Hepatocyte (in vitro differentiated cells): Measurements from ENCODE around the gene SLC16A9. TPM values are rescaled to one million over a fixed set of nuclear protein-coding genes. Genes with fewer than 3 reads are reported as not detected.

Experiments
- DNase-seq: peaks from one replicate; pipeline ENCODE4 v3.0.0-alpha.2; 2016; ENCODE audit warnings: low spot score
- H2AFZ ChIP-seq: fragments of 200-600 bp; sonication (generic); 2 replicates; pipeline ENCODE4 v1.6.0; 2016; ENCODE audit warnings: antibody characterized with exemption, mild to moderate bottlenecking
- H3K27ac ChIP-seq: fragments of 200-600 bp; sonication (generic); 2 replicates; pipeline ENCODE4 v1.5.1; 2016; ENCODE audit warnings: mild to moderate bottlenecking
- H3K27me3 ChIP-seq: fragments of 200-600 bp; sonication (generic); 2 replicates; pipeline ENCODE4 v1.6.1; 2016
- H3K36me3 ChIP-seq: fragments of 200-600 bp; sonication (generic); replicated peaks from 2 replicates; pipeline ENCODE4 v1.5.1; 2016; ENCODE audit warnings: low read depth; ENCODE audit not compliant: insufficient read depth
- H3K4me1 ChIP-seq: fragments of 200-600 bp; sonication (generic); 2 replicates; pipeline ENCODE4 v1.5.1; 2016; ENCODE audit warnings: mild to moderate bottlenecking, moderate library complexity; ENCODE audit not compliant: insufficient read depth
- H3K4me2 ChIP-seq: fragments of 200-600 bp; sonication (generic); 2 replicates; pipeline ENCODE4 v1.6.0; 2016
- H3K4me3 ChIP-seq: fragments of 200-600 bp; sonication (generic); 2 replicates; pipeline ENCODE4 v1.5.1; 2016; ENCODE audit warnings: mild to moderate bottlenecking
- H3K79me2 ChIP-seq: fragments of 200-600 bp; sonication (generic); 2 replicates; pipeline ENCODE4 v1.6.0; 2017; ENCODE audit warnings: mild to moderate bottlenecking
- H3K9me2 ChIP-seq: fragments of 200-600 bp; sonication (generic); replicated peaks from 2 replicates; pipeline ENCODE4 v1.6.0; 2017; ENCODE audit warnings: mild to moderate bottlenecking; ENCODE audit not compliant: insufficient read depth
- H3K9me3 ChIP-seq: fragments of 200-600 bp; sonication (generic); 2 replicates; pipeline ENCODE4 v1.5.1; 2016; ENCODE audit warnings: low read depth, mild to moderate bottlenecking
- H4K20me1 ChIP-seq: fragments of 200-600 bp; sonication (generic); 2 replicates; pipeline ENCODE4 v1.6.0; 2016; ENCODE audit warnings: mild to moderate bottlenecking; ENCODE audit not compliant: insufficient read depth, poor library complexity, severe bottlenecking
- CTCF ChIP-seq: fragments of 200-600 bp; sonication (generic); IDR thresholded peaks from 2 replicates; pipeline ENCODE4 v1.5.1; 2016; ENCODE audit warnings: antibody characterized with exemption, mild to moderate bottlenecking; ENCODE audit not compliant: poor library complexity
- EZH2 ChIP-seq: fragments of 200-600 bp; sonication (generic); IDR thresholded peaks from 2 replicates; pipeline ENCODE4 v1.6.1; 2016; ENCODE audit warnings: antibody characterized with exemption, mild to moderate bottlenecking, borderline replicate concordance
- EZH2phosphoT487 ChIP-seq: fragments of 200-600 bp; sonication (generic); IDR thresholded peaks from one replicate; pipeline ENCODE4 v1.6.1; 2018; ENCODE audit warnings: antibody characterized with exemption, mild to moderate bottlenecking, low read depth, moderate library complexity; ENCODE audit not compliant: unreplicated experiment, severe bottlenecking
- WGBS: methylation state at CpG from one replicate; pipeline ENCODE4 v1.1.6; 2016; ENCODE audit warnings: low lambda C conversion rate; ENCODE audit errors: missing lambda C conversion rate; 5-methylcytosine and 5-hydroxymethylcytosine counted together
- polyA plus RNA-seq: library from polyadenylated mRNA; unstranded; fragments of >200 nt; fragmentation: Nextera tagmentation; extraction: Ambion mirVana; gene quantifications from 2 replicates; pipeline ENCODE4 v1.2.1, GENCODE V29; 2016
- total RNA-seq: library from RNA; depleted of rRNA; stranded (reverse); fragments of >200 nt; gene quantifications from 2 replicates; pipeline ENCODE4 v1.2.3, GENCODE V29; 2014

Gene SLC16A9
- total and polyA plus RNA-seq, 2 experiments from 2014 or later, result 2.0 to 4.7 TPM

GRCh38 chr10:59702347-59702746 lies 7.3 kb downstream of the SLC16A9 start:
- no peak for DNase-seq
- H3K27ac ChIP-seq, result no peak overlapping the region
- H3K4me2 ChIP-seq, result no peak overlapping the region
- H3K27me3 ChIP-seq, result no peaks in the 10 kb centered on the region
- H3K4me3 ChIP-seq, result no peak overlapping the region
- no peaks in the 10 kb centered on the region for H3K9me3 ChIP-seq
- no peaks in the 10 kb centered on the region for H3K4me1 ChIP-seq
- no peak for TF ChIP-seq EZH2phosphoT487
- no peak for TF ChIP-seq CTCF
- TF ChIP-seq EZH2, result no peak
- no peaks in the 10 kb centered on the region for H3K9me2 ChIP-seq
- no peaks in the 10 kb centered on the region for H3K36me3 ChIP-seq
- no peaks in the 10 kb centered on the region for H3K79me2 ChIP-seq
- H4K20me1 ChIP-seq, result no peaks in the 10 kb centered on the region
- no peak overlapping the region for H2AFZ ChIP-seq
- 53% methylated on average over 4 of the region's 4 CpGs for WGBS

- no peak overlapping the region for H2AFZ ChIP-seq
- no peak overlapping the region for H3K27ac ChIP-seq
- WGBS, result 38% methylated on average over 4 of the region's 4 CpGs
- H3K4me2 ChIP-seq, result no peak overlapping the region
- H3K79me2 ChIP-seq, result no peaks in the 10 kb centered on the region
- H3K4me3 ChIP-seq, result no peak overlapping the region
- H3K36me3 ChIP-seq, result no peaks in the 10 kb centered on the region
- H4K20me1 ChIP-seq, result no peaks in the 10 kb centered on the region
- H3K9me3 ChIP-seq, result no peaks in the 10 kb centered on the region
- H3K4me1 ChIP-seq, result no peaks in the 10 kb centered on the region
- H3K27me3 ChIP-seq, result no peaks in the 10 kb centered on the region
- H3K9me2 ChIP-seq, result no peaks in the 10 kb centered on the region
- no peak for DNase-seq
- TF ChIP-seq EZH2 (no peak), EZH2phosphoT487 (no peak), CTCF (no peak)
Observed at GRCh38 chr10:59700709-59701108, 8.9 kb downstream of the SLC16A9 start.

GRCh38 chr10:59698326-59698725 lies 11.3 kb downstream of the SLC16A9 start:
- Histone ChIP-seq H3K4me3 (no peak overlapping the region), H3K9me2 (no peaks in the 10 kb centered on the region), H3K36me3 (no peaks in the 10 kb centered on the region), H3K4me2 (no peak overlapping the region), H3K79me2 (no peaks in the 10 kb centered on the region), H3K9me3 (no peaks in the 10 kb centered on the region), H2AFZ (no peak overlapping the region), H3K4me1 (no peaks in the 10 kb centered on the region), H4K20me1 (no peaks in the 10 kb centered on the region), H3K27ac (no peak overlapping the region), H3K27me3 (no peaks in the 10 kb centered on the region)
- TF ChIP-seq EZH2phosphoT487 (no peak), EZH2 (no peak), CTCF (no peak)
- no peak for DNase-seq
- 78% methylated on average over 1 of the region's 1 CpG for WGBS

- H3K4me3 ChIP-seq, result no peak overlapping the region
- no peaks in the 10 kb centered on the region for H4K20me1 ChIP-seq
- H3K36me3 ChIP-seq, result no peaks in the 10 kb centered on the region
- 92% methylated on average over 3 of the region's 3 CpGs for WGBS
- DNase-seq, result no peak
- H3K9me2 ChIP-seq, result no peaks in the 10 kb centered on the region
- H2AFZ ChIP-seq, result no peak overlapping the region
- H3K4me1 ChIP-seq, result no peaks in the 10 kb centered on the region
- H3K9me3 ChIP-seq, result no peaks in the 10 kb centered on the region
- no peaks in the 10 kb centered on the region for H3K79me2 ChIP-seq
- H3K4me2 ChIP-seq, result no peak overlapping the region
- no peaks in the 10 kb centered on the region for H3K27me3 ChIP-seq
- no peak overlapping the region for H3K27ac ChIP-seq
- TF ChIP-seq EZH2phosphoT487 (no peak), EZH2 (no peak), CTCF (no peak)
Observed at GRCh38 chr10:59695637-59696036, 14.0 kb downstream of the SLC16A9 start.
